Measurements from ENCODE around the gene SYCN.

SYCN gene

DNA sequence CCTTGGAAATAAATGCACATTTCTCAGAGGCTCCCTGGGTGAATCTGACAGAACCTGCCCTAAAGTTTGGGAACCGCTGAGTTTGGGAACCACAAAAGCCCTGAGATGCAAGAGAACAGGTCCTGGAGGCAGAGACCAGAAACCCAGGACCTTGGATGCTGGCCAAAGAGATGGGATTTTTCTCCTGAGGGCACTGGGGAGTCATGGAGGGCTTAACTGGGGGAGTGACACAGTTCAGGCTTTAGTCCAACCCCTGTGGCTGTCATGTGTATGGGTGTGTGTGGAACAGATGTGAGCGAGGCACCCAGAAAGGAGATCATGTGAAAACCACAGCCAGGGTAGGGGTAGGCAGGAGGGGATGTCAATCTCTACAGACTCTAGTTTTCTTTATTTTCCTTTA is 11.2 kb downstream of the SYCN start:
- DNase-seq, result no peak

DNA sequence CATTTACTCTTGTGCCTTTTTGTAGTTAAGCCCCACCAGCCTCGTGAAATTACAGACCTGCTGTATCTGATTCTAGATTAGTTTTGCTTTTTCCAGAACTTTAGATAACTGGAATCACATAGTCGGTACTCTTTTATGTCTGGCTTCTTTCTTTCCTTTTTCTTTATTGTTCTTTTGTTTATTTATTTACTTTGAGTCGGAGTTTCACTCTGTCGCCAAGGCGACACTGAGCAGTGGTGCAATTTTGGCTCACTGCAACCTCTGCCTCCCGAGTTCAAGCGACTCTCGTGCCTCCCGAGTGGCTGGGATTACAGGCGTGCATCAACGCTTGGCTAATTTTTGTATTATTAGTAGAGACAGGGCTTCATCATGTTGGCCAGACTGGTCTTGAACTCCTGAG is 13.3 kb downstream of the SYCN start:
- DNase-seq, result no peak

DNA sequence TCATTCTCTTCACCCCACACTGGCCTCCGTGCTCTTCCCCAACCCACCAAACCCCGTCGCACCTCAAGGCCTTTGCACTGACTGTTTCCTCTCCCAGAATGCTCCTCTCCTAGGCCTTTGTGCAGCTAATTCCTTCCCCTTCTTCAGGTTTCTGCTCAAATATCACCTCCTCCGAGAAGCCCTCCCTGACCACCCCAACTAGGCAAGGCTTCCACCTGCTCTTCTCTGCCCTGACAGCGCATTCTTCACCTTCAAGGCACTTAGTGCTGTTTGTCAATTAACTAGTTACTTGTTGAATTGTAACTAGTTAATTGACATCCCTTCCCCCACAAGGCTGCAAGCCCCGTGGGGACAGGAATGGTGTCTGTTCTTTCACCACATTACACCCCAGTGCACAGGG is 15.1 kb downstream of the SYCN start:
- no peak for DNase-seq

DNA sequence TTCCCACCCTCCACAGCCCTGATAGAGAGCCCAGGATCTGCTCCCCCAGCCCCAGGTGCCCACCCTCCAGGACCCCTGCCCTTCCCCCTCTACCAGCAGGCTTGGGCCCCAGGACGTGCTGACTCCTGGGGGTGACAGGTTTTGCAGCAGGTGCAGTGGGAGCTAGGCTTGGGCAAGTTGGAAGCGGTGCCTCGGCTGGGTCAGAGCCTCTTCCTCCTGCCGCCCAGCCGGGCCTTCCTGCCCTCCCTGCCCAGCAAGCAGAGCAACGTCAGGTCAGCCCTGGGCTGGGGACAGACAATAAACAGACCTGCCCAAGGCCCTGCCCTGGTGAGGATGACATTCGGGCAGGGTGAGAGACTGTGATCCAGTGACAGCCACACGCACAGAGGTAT is 16.5 kb downstream of the SYCN start:
- no peak for DNase-seq

DNA sequence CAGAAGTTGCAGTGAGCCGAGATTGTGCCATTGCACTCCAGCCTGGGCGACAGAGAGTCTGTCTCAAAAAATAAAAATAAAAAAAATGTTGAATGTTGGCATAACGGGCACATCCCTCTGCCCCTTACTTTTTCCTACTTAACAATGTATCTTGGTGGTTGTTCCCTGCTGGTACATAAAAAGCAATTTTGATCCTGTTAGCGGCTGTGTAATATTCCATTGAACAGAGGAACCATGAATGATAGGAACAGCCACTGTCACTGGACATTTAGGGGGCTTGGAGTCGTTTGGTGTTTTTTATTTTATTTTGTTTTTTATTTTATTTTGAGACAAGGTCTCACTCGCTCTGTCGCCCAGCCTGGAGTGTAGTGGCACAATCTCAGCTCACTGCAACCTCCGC is 17.7 kb downstream of the SYCN start:
- DNase-seq, result no peak

DNA sequence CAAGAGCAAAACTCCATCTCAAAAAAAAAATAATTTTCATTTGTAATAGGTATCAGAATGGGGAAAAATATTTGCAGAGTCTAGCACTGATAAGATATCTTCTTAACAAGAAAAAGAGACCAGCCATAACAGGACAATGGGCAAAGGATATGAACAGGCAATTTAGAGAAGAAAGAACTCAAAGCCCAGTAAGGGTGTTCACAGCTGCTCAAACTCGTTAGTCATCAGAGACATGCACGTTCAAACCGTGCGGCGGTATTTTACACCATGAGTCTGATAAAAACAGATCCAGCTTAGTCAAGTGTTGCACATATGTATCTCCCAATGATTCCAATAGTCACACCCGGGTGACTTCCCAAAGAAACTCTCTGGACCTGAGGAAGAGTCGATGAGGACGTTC is 21.0 kb downstream of the SYCN start:
- DNase-seq, result no peak

DNA sequence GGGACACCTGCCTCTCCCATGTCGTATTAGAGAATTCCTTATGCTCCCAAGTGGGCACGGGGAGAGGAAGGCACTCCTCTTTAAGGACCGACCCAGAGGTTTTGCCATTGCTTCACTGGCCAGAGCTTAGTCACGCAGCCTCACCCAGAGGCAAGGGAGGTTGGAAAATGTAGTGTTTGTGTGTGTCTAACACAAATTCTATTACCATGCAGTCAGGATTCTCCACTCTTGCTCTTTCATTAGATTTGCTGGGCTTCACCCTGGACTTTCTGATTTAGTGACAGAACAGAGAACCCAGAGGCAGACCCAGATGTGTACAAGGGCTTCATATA is 21.9 kb downstream of the SYCN start:
- no peak for DNase-seq

DNA sequence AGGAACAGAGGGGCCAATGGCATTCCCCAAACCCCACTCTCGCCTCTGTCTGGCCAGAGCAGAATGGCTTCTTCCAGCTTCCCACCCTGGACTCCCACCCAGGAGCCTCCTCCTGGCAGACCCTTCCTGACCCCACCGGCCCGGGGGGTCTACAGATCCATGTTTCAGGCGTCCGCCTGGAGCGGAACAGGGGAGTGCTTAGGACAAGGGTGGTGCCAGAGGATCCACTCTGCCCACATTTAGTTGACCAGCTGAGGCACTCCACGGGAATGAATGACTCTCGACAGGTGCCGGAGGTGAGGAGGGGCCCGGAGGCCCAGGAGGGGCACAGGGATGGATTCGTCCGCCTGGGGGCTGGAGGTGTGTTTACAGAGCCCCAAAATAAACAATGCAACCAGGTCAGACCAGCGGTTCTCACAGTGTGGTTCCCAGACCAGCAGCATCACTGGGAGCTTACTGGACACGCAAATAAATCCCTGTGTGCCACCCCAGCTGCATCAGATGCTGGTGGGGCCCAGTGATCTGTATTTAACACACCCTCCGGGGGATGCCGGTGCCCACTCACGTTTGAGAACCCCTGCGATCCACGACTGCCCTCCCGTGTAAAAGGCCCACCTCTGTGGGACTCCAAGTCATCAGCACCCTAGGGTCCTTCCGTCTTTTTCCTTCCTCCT is 22.4 kb downstream of the SYCN start:
- DNase-seq, result no peak

DNA sequence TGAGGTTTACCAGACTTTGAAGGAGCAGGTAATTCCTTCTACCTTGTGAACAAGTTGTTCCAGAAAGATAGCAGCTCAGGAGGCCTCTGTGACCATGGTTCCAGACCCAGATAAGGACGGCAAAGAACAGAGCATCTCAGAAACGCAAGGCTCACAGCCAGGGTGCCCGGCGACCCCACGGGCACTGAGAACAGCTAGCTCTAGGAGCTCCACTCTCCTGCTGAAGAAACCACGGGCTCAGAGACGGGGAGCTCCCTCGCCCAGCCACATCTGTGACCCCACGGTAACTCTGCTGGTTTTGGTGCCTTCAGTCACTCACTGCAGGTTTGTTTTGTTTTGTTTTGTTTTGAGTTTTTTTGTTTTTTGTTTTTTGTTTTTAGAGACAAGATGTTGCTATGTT is 23.3 kb downstream of the SYCN start:
- no peak for DNase-seq

DNA sequence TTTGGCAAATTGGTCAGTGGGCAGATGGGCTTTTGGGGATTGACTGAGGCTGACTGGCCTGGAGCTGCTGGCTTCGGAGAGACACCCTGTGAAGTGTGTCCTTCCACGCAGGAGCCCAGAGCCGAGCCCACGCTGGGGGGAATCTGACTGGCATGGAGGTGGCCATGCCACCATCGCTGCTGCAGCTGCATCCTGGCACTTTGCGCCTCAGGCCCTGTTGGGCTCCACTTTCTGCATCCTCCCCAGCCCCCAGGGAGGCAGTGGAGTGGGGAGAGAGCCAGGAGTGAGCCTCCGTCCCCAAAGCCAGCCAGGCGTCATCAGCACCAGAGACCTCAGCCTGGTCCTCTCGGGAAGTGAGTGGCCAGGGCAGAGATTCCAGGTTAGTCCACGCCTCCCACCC is 24.3 kb downstream of the SYCN start:
- DNase-seq, result no peak

DNA sequence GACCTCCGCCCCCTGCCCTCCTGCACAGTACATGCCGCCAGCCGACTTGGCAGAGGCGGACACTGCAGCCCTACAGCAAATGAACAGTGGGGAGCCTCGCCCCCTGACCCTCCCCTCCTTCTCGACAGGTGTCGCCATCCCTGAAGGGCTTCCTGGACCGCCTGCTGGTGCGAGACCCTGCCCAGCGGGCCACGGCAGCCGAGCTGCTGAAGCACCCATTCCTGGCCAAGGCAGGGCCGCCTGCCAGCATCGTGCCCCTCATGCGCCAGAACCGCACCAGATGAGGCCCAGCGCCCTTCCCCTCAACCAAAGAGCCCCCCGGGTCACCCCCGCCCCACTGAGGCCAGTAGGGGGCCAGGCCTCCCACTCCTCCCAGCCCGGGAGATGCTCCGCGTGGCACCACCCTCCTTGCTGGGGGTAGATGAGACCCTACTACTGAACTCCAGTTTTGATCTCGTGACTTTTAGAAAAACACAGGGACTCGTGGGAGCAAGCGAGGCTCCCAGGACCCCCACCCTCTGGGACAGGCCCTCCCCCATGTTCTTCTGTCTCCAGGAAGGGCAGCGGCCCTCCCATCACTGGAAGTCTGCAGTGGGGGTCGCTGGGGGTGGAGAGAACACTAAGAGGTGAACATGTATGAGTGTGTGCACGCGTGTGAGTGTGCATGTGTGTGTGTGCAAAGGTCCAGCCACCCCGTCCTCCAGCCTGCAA is 25.6 kb downstream of the SYCN start:
- DNase-seq, result no peak

DNA sequence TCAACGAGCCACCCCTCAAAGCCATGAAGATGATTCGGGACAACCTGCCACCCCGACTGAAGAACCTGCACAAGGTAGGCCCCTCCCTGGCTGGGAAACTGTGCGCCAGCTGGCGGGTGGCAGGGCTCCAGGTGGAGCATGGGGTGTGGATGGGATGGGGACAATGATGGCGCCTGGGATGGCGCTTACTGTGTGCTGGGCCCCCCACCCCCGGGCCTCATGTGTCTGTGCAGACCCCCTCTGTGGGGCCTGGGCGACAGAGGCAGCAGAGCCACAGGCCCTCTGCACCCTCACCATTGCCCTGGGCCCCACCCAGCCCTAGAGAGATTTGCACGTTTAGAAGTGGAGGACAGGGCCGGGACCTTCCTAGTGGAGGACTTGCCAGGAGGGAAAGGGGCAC is 26.3 kb downstream of the SYCN start:
- no peak for DNase-seq

DNA sequence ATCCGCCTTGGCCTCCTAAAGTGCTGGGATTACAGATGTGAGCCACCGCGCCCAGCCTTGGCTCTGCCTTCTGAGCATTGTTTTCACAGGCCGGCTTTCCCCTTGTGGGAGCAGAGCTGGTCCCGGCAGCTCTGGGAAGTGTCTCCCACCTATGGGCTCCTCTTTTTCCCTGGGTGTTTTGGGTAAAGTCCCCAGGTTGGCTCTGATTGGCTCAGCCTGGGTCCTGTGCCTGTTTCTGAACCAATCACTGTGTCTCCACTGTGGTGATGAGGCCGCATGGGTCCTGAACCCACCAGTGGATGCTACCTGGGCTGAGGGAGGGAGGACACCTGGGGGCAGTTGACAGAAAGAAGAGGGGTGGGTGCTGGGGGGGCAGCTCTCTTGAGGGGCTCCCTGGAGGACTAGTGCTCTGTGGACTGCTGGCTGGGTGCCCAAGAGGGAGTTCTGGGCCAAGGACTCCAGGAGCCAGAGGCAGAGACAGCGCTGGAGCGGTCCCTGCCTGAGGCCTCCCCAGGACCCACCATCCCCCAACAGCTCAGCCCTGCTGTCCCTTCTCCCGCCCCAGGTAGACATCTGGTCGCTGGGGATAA is 26.9 kb downstream of the SYCN start:
- no peak for DNase-seq

DNA sequence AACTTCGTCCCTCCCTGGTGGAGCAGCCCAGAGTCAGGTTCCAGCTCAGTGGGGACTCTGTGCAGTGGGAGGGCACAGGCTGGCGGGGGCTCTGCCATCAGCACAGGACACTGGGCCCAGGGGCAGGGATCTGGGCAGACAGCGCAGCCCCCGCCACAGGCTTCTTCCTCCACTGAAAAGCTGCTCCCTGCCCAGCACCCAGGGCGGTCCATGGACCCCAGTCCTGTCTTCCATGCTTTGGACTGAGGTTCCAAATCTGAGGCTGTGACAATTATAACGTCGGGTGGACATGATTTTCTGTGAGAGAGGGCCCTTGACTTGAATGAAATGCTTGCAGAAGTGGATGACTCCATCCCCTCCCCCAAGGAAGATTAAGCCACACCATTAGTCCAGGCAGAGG is 28.5 kb downstream of the SYCN start:
- DNase-seq, result no peak

DNA sequence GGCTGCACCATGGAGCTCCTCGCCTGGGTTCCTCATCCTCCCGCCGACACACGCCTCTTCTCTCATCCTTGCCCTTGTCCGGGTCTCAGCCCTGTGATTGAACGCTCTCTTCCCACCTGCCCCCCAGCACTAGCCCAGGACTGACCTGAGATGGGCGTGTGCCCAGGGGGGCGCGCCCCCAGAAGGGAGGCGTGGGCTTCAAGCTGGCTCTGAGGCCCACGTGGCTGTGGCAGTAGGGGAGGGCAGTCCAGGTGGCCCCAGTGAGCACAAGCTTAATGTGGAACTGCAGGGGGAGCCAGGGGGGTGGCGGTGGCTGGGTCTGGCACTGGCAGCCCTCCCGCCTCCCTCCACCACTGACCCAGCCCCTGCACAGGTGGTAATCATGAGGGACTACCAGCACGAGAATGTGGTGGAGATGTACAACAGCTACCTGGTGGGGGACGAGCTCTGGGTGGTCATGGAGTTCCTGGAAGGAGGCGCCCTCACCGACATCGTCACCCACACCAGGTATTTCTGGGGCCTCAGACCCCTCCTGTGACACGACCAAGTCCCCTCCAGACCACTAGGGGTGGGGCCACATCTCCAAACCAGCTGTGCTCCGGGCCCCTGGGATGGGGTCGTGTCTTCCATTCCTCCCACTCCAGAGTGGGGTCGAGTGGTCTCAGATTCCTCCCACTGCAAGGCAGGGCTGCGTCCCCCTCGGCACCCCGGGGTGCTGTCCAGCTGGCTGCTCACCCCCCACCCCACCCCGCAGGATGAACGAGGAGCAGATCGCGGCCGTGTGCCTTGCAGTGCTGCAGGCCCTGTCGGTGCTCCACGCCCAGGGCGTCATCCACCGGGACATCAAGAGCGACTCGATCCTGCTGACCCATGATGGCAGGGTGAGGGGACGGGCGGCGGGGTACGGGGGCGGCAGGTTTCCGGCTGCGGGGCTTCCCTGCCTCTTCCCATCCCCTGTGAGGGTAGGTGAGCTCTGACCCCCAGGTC is 29.2 kb downstream of the SYCN start:
- DNase-seq, result no peak

DNA sequence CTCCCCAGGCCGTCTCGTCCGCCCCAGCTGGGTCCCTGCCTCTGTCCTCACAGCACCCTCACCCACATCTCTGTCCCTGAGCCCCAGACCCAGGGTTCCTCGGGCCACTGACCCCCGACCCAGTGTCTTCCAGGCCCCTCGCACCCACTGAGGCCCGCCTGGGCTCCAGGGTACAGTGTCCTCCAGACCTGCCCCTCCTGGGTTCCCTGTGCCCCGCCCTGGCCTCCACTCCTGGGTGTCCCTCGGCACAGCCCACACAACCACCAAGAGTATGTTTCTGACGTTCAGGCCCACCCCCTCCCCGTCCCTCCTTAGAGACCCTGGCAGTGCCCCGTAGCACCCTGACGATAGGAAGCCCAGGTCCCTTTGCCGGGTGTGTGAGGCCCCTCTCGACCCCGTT is 29.9 kb downstream of the SYCN start:
- DNase-seq, result no peak

DNA sequence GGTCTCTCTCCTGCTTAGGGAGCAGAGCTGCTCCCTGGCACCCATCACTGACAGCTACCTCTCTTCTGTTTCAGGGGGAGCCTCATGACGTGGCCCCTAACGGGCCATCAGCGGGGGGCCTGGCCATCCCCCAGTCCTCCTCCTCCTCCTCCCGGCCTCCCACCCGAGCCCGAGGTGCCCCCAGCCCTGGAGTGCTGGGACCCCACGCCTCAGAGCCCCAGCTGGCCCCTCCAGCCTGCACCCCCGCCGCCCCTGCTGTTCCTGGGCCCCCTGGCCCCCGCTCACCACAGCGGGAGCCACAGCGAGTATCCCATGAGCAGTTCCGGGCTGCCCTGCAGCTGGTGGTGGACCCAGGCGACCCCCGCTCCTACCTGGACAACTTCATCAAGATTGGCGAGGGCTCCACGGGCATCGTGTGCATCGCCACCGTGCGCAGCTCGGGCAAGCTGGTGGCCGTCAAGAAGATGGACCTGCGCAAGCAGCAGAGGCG is 30.5 kb downstream of the SYCN start:
- DNase-seq, result no peak

DNA sequence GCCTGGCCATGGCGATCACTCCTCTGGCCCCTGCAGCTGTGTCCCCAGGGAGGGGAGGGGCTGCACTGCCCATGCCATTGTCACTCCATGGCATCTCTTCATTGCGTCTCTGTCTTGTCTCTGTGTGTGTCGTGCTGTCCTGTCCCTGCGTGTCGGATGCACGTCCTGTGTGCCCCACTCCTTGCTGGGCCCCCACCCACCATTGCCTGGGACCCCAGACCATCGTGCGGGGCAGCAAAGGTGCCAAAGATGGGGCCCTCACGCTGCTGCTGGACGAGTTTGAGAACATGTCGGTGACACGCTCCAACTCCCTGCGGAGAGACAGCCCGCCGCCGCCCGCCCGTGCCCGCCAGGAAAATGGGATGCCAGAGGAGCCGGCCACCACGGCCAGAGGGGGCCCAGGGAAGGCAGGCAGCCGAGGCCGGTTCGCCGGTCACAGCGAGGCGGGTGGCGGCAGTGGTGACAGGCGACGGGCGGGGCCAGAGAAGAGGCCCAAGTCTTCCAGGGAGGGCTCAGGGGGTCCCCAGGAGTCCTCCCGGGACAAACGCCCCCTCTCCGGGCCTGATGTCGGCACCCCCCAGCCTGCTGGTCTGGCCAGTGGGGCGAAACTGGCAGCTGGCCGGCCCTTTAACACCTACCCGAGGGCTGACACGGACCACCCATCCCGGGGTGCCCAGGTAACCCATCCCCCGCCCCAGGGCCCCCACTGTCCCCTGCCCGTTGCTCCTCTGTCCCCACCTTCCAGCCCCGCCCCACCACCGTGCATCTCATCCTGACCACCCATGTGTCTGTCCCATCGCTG is 31.2 kb downstream of the SYCN start:
- no peak for DNase-seq

DNA sequence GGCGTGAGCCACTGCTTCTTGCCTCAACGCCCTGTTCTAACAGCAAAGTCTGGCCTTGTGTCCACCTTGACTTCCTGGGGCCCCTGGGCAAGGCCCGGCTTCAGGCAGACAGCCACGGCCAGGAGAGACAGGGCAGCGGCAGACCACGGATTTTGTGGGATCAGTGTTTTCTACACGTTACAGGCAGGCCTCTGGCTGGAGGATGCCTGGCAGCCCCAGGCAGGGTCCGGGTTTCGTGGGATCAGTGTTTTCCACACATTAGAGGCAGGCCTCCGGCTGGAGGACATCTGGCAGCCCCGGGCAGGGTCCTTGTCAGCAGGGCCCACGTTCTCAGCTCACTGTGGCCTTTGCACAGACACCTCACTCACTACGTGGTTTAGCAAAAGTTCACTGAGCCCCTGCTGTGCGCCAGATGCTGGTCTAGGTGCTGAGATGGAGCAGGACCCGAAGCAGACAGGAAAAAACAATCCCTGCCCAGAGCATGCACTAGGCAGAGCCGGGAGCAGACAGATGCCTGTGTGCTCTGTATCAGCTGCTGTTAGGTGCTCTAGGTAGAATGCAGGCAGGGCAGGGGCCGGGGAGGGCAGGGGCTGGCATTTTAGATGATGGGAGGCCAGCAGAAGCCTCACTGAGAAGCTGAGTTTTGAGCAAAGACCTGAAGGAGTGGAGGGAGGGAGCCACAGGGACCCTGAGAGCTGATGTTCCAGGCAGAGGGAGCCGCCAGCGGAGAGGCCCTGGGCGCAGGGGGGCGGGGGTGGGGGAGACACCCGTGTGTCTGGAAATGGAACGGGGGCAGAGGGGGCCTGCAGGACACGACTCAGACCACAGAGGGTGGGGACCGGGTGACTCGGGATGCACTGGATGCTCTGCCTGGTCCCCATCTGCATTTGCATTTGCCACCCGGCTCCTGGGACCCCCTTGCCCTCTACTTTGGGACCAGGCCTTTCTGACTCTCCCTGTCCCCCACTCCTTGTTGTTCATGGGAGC is 32.3 kb downstream of the SYCN start:
- no peak for DNase-seq

DNA sequence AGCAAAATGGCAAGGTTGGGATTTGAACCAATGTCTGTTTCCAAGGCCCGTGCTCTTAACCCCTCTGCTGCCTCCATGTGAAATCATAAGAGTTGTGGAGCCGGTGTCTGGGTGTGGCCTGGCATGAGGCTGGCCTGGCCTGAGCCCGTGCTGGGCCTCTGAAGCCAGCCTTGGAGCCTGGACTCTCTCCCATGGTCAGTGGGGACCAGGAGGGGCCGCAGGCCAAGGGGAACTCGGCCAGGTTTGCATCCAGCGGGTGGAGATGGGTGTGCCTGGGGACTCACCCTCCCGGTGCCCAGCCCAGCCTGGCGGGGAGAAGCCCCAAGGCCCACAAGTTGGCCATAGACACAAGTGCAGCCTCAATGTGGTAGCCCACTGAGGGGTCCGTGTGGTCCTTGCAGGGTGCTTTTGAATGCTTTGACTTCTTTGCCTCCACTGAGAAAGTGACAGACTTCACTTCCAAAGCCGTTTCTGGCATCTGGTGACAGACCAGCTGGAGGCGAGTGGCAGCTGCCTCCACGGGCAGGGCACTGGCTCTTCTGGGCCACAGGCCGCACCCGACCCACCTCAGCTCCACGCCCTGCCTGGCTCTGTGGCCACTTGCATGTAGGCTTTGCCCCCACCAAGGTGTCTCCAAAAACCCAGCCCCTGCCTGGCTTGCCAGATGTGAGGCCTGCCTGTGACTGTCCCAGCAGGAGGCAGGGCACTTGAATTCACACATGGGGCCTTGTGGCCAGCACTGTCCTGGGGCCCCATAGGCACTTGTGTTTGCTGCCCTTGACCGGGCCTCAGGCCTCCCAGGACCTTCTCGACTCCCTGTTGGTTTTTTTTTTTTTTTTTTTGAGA is 33.5 kb downstream of the SYCN start:
- no peak for DNase-seq

Measured in NCI-H526 (cell line).